ENCODE results near the gene RIOK1.

RIOK1 gene

DNA sequence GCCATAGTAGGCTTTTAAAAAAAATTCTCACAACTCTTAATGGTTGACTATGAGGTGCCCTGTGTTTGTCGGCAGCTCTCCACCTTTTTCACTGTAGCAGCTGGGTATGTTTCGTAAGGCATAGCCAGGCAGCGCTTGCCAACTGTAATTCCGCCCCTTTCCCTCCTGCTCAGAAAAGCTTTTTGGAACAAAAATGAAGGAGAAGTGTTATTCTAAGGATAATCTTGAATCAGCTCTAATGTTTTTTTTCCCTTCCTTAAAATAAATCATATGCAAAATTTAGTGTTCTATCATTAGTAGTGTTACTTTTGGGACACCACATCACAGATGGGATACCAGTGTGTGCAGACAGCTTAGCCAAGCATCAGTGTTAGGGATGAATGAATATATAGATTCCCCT lies 21.2 kb downstream of the RIOK1 start:
- no peak for DNase-seq

DNA sequence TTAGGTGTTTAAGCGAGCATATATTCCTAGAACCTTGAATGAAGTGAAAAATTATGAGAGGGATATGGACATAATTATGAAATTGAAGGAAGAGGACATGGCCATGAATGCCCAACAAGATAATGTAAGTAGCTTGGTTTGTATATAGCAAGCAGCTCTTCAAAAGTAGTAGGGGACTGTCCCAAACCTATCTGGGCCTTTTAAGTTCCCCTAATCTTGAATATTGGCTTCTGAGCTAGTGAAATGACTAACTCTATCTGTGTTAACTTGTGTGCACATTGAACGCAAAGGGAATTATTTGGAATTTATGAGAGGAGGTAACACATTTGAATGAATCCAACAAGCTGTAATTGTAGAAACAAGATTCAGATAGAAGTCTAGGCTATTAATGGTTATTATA lies 21.7 kb downstream of the RIOK1 start:
- DNase-seq: no peak

DNA sequence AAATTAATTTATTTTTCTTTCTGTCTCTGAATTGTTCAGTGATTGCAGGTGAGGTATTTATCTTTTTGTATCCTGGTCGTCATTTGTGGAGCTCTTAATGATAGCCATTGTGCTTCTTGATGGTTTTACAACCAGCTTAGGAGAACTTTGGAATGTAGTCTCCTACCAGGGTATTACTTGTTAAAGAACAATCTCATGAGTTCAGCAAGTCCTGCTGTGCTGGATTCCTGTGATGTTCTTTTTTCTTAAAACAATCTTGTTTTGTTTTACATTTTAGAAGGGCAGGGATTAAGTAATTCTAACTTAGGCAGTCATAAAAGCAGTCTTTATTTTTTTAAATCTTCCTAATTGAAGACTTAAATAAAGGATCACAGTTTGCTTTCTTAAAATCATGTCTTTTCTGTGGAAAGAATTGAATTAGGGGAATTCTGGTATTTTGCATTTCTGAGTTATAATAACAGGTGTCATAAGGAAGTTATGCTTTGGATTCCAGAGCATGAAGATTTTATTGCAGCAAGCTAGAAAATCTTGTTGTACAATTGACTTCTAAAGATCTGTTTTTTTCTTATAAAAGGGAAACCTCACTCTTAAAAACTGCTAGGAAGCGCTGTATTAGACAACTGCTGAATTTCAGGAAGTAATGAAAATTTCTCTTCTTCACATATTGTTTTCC lies 23.7 kb downstream of the RIOK1 start:
- DNase-seq: no peak

DNA sequence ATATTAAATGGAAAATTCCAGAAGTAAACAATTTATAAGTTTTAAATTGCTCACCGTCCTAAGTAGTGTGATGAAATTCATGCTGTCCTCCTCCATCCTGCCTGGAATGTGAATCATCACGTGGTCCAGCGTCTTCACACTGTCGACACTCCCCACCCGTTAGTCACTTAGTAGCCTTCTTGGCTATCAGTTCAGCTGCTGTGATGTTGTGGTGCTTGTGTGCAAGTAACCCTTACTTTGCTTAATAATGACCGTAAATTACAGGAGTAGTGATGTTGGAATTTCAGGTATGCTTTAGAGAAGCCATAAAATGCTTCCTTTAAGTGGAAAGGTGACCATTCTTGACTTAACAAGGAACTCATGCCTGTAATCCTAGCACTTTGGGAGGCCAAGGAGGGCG lies 25.2 kb downstream of the RIOK1 start:
- DNase-seq: no peak

DNA sequence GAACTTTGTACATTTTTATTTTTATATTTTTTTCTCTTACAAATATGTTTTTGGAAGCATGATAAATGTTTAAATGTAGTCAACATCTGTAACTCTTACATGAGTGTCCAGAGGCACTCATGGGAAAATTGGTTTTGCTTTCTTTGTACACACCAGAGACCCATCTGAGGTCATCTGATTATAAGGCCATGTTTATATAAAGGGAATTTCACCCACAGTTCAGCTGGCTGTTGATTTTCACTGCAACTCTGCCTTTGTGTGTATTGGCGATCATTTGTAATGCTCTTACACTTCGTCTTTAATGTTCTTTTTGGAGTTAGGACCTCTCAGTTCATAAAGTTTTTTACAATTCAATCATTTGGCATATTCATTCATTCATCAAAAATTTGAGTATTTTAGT lies 28.1 kb downstream of the RIOK1 start:
- DNase-seq: no peak

DNA sequence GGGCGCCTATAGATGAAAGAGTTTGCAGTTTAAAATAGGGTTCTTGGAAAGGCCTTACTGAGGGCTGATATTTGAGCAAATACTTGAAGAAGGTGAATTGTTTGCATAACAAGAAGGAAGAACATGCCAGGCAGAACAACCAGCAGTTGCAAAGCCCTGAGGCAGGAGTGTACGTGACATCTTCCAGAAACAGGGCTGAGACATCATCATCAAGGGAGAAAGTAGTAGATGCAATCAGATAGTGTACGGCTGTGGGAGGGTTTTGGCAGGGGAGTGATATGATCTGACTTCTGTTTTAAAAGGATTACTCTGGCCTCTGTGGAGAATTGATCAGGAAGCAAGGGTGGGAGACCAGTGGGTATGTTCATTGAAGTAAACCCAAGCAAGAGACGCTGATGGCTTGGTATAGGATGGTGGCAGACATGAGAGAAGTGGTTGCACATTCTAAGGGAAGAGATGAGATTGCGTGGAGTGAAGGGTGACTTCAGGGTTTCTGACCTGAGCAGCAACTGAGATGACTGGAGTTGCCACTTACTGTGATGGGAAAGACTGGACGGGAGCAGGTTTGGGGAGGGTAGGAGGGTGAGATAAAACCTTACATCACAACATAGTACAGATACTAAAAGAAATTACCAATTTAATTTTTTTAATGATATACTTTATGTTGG lies 28.8 kb downstream of the RIOK1 start:
- no peak for DNase-seq

DNA sequence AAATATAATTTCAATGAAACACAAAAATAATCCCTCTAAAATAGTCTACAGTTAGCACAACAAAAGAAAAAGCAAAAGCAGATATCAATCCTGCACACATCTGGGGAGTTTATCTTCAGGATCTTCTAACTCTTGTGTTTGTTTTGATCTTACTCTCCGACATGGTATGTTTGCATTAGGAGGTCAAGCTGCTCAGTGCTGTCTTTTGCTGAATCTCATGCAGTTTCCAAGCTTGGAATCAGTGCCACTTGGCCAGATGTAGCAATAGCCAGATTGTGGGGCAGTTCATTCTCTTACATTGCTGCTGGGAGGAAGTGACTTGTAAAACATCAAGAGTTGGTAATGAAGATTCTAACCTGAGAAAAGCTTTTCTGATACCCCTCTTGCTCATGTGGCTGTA lies 29.5 kb downstream of the RIOK1 start:
- DNase-seq: no peak

DNA sequence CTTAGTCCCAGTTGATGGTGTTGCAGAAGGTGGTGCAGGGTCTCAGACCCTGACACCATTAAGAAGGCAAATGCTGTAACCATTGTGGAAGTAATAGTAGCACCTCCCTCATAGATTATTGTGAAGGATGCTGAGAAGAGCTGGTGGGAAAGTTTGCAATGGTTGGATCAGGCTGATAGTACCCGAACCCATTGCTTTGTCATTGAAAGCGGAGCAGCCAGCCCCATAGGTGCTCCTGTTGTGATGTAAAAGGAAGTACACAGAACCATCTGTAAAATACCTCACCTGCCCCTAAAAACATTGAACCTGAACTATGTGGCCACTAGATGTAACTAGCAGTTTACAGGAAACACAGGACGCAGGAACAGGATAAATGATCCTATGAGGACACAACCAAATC lies 31.5 kb downstream of the RIOK1 start:
- no peak for DNase-seq

DNA sequence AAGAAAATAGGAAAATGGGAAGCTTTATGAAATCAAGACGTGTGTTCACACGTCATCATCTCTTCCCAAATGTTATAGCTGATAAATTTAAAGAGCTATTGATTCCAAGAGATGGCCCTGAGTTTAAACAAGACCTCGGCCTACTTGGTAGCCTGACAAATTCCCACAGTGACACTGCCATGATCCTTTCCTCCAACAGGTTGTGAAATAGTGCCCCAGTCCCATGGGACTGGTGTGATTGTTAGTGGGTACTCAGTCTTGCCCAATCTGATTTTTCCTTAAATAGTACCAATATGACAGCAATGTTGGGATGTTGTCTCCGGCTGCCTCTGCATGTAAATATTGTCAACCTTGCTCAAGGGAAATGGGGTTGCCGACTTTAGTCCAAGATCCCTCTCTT lies 34.5 kb downstream of the RIOK1 start:
- no peak for DNase-seq

DNA sequence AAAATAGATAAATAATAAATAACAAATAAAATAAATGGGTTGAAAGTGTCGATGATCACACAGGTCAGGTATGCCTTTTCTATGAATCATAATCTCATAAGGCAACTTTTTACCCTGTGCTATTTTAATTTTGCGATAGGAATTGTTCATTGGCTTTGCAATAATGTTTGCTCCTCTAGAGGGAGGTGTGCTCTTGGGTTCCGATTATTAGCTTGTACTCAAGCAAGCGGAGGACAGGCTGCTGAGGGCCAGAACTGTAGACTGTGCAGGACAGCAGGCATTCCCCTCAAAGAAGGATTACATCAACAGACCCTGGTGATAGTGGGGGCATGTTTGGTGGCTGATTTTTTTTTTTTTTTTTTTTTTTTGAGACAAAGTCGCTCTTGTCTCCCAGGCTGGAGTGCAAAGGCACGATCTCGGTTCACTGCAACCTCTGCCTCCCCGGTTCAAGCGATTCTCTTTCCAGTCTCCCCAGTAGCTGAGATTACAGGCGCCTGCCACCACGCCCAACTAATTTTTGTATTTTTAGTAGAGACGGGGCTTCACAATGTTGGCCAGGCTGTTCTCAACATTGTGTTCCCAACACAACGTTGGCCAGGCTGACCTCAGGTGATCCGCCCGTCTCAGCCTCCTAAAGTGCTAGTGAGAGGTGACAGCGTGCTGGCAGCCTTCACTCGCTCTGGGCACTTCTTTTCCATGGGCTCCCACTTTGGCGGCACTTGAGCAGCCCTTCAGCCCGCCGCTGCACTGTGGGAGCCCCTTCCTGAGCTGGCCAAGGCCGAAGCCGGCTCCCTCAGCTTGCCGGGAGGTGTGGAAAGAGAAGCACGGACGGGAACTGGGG lies 35.6 kb downstream of the RIOK1 start:
- no peak for DNase-seq

DNA sequence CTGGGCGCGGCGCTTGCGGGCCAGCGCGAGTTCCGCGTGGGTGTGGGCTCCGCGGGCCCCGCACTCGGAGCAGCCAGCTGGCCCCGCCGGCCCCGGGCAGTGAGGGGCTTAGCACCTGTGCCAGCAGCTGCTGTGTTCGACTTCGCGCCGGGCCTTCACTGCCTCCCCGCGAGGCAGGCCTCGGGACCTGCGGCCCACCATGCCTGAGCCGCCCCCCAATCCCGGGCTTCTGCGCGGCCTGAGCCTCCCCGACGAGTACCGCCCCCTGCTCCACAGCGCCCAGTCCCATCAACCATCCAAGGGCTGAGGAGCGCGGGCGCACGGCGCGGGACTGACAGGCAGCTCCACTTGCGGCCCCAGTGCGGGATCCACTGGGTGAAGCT lies 36.2 kb downstream of the RIOK1 start:
- DNase-seq: no peak

DNA sequence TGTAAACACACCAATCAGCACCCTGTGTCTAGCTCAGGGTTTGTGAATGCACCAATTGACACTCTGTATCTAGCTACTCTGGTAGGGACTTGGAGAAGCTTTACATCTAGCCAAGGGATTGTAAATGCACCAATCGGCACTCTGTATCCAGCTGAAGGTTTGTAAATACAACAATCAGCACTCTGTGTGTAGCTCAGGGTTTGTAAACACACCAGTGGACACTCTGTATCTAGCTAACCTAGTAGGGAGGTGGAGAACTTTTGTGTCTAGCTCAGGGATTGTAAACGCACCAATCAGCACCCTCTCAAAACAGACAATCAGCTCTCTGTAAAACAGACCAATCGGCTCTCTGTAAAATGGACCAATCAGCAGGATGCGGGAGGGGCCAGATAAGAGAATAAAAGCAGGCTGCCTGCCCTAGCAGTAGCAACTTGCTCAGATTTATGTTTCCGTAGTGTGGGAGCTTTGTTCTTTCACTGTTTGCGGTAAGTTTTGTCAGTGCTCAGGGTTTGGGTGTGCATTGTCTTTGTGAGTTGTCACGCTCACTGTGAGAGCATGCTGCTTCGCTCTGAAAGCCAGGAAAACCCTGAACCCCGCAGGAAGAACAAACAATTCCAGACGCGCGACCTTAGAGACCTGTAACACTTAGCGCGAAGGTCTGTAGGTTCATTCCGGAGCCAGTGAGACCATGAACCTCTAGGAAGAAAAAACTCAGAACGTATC lies 37.0 kb downstream of the RIOK1 start:
- DNase-seq: no peak

DNA sequence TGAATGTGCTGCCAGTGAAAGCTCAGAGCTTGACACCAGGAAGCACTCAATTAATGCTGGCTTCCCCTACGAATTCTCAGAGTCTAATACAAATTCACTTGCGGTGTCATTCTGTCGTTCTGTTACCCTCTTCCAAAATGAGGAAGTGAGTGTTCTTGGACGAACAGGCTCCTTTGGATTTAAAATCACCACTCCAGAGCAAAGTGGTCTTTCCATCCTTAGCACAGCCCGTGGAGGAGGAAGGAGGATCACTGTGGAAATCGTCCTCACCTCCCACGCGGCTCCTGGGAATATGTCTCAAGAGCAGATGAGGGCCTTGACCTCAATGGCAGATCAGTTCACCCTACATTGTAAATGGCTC lies 41.7 kb downstream of the RIOK1 start:
- DNase-seq: no peak

DNA sequence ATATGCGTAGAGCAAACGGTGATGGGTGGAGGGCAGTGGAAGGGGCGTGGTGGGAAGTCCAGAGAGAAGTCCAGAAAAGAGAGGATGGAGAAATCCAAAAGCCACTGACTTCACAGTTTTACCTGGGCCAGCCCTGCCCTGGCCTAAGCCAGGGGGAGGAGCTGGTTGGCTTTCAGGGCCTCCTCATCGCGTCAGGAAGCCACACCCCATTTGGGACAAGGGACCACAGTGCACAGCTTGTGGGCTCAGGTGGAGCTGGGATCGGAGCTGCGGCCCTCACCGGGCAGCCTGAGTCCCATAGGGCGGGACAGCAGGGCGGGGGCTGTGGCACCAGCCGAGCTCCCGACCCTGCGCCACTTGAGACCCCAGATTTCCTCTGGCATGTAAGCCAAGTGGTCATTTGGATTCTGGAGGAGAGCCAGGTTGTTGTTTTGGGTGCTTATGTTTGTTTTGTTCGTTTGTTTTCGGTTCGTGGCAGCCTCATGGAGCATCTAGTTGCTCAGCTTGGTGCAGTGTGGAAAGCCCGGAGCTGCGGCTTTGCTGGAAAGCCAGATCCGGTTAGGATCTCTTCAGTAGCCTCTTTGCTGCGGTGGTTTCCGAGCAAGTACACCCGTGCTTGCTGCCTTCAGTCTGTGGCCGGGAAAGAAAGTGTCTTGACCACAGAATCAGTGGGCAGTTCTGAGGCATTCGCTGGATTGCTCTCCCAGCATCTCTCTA lies 42.2 kb downstream of the RIOK1 start:
- DNase-seq: no peak

DNA sequence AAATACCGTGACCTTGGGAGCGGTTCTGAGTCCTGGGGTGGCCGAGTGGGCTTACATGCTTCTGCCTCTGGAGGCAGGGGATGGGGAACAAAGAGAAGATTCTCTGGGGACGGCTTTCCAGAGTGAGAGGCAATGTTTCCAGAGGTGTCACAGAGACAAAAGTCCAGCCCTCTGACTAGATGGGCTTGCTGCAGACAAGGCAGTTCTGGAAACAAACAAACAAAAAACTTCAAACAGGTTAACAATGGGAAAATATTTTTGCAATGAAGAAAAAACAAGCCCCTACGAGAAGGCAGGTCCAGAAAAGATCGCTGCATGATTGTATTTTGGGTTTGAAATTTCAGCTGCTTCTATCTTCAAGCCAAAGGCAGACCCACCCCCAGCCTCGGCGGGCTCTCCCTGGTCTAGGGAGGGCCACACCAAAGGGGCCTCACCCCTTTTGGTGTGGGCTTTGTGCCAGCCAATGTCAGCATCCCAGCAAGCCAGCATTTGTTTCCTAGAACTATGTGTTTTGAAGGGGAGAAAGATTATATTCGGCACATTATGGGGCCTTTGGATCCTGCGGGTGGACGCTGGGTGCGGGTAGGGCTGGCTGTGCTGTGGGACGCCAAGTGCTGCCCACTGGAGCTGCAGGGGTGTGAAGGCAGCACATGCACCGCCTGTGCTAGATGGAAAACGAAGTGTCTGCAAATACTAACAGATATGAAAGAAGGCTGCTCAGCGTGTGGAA lies 42.9 kb downstream of the RIOK1 start:
- no peak for DNase-seq

DNA sequence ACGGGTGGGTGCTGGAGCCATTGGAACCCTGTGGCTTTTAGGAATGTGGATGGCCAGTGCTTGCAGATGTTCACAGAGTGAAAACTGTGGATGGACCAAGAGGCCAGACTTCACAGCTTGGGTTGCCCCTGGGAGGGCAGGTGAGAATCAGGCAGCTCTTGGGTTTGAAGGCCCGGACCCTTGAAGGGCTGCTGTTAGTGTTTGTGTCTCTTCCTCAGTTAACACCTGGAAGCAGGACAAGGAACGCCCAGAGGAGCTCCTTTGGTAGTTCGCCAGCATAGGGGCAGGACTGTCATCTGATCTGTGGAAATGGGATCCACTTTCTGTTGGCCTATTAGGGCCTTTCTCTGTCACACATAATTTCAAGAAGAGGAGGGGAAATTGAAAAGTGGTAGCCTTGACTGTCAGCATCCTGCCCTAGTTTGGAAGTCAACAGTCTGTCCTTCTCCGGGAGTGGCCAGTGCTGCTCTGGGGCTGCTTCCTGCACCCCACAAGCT lies 43.6 kb downstream of the RIOK1 start:
- no peak for DNase-seq

DNA sequence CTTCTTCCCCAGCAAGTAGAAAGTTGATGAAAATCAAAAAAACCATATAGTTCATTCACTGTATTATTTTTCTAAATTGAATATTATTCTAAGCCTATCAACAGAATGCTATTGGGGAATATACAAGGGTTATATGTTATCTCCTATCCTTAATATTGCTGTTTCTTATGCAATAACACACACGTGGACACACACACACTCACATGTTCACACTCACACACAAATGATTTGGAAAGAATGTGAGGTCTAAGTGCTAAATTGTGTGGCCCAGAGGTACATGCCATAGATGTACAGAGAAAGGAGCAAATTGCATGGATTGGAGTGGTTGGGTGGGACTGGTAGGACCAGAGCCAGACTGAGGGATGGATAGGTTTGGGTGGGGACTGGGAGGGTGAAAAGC lies 45.1 kb downstream of the RIOK1 start:
- no peak for DNase-seq

DNA sequence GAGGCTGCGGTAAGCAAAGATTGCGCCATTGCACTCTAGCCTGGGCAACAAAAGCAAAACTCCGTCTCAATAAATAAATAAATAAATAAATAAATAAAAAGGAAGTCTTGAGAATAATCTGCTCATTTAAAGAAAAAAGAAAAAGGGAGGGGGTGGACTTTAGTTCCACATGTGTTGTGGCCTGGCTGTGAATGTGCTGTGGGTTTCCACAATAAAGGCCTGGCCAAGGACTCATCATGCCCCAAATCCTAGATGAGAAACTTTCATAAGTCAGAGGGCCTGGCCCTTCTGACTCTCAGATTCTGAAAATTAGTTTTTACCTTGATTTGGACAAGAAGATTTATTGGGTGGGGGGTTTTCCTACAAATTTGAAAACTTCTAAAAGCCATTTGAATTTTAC lies 48.4 kb downstream of the RIOK1 start:
- DNase-seq: no peak

DNA sequence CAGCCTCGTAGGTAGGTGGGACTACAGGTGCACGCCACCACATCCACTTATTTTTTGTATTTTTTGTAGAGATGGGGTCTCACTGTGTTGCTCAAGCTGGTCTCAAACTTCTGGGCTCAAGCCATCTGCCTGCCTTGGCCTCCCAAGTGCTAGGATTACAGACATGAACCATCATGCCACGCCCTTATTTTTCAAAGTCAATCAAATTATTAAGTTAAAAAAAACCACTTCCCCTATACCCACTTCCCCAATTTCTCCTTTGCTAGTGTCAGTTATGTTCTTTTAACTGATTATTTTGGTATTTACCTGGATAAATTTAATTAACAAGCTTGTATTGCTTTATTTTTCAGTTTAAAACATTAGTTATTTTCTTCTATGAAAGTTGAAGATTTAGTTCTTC lies 49.6 kb downstream of the RIOK1 start:
- no peak for DNase-seq

DNA sequence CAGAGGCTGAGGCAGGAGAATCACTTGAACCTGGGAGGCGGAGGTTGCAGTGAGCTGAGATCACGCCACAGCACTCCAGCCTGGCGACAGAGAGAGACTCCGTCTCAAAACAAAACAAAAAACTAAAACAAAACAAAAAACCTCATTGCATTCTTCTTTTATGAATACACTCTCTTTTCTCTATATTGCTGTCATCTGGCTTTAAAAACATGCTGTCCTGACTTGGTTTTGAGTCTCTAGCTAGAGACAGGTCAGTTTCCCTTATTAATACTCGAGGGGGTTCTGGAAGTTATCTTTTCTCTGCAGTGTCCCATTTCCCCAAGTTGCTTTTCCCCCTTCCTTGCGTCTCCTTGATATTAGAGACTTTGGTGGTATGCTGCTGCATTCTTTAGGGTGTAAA lies 50.9 kb downstream of the RIOK1 start:
- no peak for DNase-seq

DNA sequence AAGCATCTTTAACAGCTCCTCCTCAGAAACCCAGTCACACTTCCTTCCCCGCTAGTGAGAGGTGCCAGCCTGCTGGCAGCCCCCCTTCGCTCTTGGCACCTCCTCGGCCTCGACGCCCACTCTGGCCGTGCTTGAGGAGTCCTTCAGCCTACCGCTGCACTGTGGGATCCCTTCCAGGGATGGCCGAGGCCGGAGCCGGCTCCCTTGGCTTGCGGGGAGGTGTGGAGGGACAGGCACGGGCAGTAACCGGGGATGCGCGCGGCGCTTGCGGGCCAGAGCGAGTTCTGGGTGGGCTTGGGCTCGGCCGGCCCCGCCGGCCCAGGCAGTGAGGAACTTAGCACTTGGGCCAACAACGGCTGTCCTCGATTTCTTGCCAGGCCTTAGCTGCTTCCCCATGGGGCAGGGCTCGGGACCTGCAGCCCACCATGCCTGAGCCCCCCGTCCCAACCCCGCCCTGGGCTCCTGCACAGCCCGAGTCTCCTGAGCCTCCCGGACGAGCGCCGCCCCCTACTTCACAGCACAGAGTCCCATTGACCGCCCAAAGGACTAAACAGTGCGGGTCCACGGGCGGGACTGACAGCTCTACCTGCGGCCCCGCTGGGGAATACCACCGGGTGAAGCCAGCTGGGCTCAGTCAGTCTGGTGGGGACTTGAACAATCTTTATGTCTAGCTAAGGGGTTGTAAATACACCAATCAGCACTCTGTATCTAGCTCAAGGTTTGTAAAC lies 51.6 kb downstream of the RIOK1 start:
- DNase-seq: no peak

Measured in stimulated activated CD4-positive, alpha-beta T cell treated with anti-CD3 and anti-CD28 coated beads, Interleukin-15, amount 100 ng/mL, for 24 hours (primary cell).